ENCODE data around the gene STING1. TPM values are rescaled to one million over a fixed set of nuclear protein-coding genes. Genes with fewer than 3 reads are reported as not detected.
A peak's percentile ranks its signal among the peaks of the same experiment; 100 is the strongest.

Gene STING1
- polyA plus RNA-seq, 1 experiment, result 194 TPM

DNA sequence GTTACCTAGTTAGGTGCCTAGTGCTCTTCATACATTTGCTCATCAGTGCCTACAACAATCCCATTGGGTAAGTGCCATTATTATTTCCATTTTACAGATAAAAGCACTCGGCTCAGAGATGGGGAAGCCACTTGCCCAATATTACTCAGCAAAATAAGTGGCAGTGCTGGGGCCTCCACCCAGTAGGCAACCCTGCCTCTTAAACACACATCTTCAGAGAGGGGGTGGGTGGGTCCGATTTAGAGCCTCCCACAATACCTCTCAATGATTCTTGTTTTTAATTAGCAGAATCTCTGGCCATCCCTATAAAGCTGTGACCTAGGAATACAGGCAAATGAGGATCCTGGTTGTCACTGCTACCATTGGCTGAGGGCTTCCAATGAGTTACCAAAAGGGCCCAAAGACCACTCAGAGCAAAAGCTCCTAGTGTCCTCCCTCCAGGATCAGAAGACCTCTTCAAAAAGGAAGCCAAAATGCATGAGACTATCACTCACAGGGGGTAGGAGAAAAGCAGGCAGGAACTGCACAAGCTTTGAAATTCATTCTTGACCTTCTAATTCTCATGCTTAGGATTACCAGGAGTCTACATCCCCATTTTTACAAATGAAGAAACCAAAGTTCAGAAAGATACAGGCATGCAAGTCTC lies 42.5 kb upstream of the STING1 start:
- ChIA-PET CTCF (interaction anchor here (3.6 kb wide), 1 partner anchor 12 kb away, joined by 15 read pairs; no protein-coding TSS in a partner anchor), POLR2A (no interaction called here)
- no peak for TF ChIP-seq CTCF (IDR thresholded peaks at IDR 0.05; ENCODE audit: insufficient read depth, low read depth, low read length)

DNA sequence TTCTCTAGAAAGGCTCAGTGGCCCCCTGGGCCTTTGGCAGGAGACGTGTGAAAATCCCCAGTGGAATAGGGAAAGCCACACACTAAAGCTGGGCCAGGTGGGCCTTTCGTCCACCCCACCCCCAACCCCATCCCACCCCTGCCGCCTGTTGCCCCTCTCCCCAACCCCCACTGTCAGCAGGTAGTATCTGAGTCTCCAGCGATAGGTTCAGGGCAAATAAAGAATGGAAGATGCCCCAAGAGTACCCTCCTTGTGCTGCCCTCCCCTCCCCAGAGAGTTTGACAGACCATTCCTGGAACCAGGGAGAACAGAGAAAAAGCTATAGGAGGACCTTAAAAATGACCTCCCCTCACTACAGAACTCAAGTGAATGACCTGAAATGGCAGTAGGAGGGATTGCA lies 41.9 kb upstream of the STING1 start:
- no peak for DNase-seq (ENCODE audit: low read depth)
- H3K36me3 ChIP-seq (ENCODE audit: control insufficient read depth, insufficient read depth, low read length), result no peaks in the 10 kb centered on the region
- ChIA-PET CTCF (interaction anchor here (3.6 kb wide), 1 partner anchor 11 kb away, joined by 15 read pairs; no protein-coding TSS in a partner anchor), POLR2A (no interaction called here)
- H3K27me3 ChIP-seq (ENCODE audit: control insufficient read depth, insufficient read depth, low read length), result no peaks in the 10 kb centered on the region
- TF ChIP-seq CTCF (IDR thresholded peaks at IDR 0.05; ENCODE audit: insufficient read depth, low read depth, low read length), result no peak
- H3K4me3 ChIP-seq (ENCODE audit: low read depth, low read length), result no peak overlapping the region

More for the DNA sequence above, 42.5 kb upstream of the STING1 start:
- Histone ChIP-seq H3K4me3 (ENCODE audit: low read depth, low read length) (no peak overlapping the region), H3K36me3 (ENCODE audit: control insufficient read depth, insufficient read depth, low read length) (no peaks in the 10 kb centered on the region), H3K27me3 (ENCODE audit: control insufficient read depth, insufficient read depth, low read length) (no peaks in the 10 kb centered on the region)
- DNase-seq (ENCODE audit: low read depth), result no peak

GRCh38 chr5:139523635-139524445 lies 41.3 kb upstream of the STING1 start:
- no peak overlapping the region for H3K4me3 ChIP-seq (ENCODE audit: low read depth, low read length)
- ChIA-PET POLR2A (no interaction called here), CTCF (interaction anchor here (0.6 to 3.6 kb wide), 2 partner anchors 9 to 10 kb away, joined by 3 to 15 read pairs; no protein-coding TSS in a partner anchor)
- no peaks in the 10 kb centered on the region for H3K36me3 ChIP-seq (ENCODE audit: control insufficient read depth, insufficient read depth, low read length)
- no peak for TF ChIP-seq CTCF (IDR thresholded peaks at IDR 0.05; ENCODE audit: insufficient read depth, low read depth, low read length)
- no peak for DNase-seq (ENCODE audit: low read depth)
- no peaks in the 10 kb centered on the region for H3K27me3 ChIP-seq (ENCODE audit: control insufficient read depth, insufficient read depth, low read length)

DNA sequence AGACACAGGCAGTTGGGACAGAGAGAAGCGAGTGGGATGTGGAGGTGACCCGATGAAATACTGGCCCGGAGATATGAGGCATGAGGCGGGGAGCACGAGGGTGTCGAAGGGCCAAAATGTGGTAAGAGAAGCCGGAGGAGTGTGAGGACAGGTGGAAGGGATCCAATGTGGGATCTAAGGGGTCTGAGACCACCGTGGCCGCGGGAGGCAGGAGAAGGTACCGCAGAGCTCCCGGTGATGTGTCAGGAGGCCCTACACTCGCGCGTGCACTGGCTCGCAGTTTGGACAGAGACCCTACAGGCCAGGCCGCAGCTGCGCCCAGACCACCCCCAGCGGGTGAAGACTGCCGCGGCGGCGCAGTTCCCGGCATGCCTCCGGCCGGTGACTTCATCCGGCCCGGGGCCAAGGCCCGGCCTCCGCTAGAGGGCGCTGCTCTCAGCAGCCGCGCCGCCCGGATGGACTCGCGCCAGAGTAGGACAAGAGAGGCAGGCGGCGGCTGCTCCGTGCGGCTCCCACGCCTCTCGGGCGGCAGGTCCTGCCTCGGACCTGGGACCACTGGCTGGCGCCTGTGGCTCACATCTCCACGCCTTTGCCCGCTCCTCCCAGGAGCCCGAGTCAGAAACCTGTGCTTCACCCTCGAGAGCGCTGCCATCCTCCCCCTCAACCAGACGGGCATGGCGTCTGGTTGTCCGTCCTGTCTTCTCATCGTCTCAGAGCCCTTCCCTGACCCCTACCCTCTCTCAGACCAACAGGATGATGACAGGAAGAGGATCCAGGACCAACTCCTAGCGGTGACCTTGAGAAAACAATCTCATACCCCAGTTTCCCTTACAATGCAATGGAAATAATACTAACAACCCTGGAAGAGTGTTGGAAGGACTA lies 35.4 kb upstream of the STING1 start:
- H3K4me3 ChIP-seq (ENCODE audit: low read depth, low read length), result peak overlapping the region; percentile 59
- H3K27me3 ChIP-seq (ENCODE audit: control insufficient read depth, insufficient read depth, low read length), result no peaks in the 10 kb centered on the region
- CTCF ChIA-PET, result interaction anchor here (0.6 to 7.9 kb wide), 19 partner anchors 9 to 247 kb away, joined by 3 to 232 read pairs (median 3); partner anchors contain the start of gene UBE2D2
- TF ChIP-seq CTCF (IDR thresholded peaks at IDR 0.05; ENCODE audit: insufficient read depth, low read depth, low read length), result peak; percentile 93
- DNase-seq (ENCODE audit: low read depth), result peak; percentile 33
- POLR2A ChIA-PET, result no interaction called here
- H3K36me3 ChIP-seq (ENCODE audit: control insufficient read depth, insufficient read depth, low read length), result no peaks in the 10 kb centered on the region
